NCI-H2029 (cell line): Measurements from ENCODE around the gene DNASE1L2.
A peak's percentile ranks its signal among the peaks of the same experiment; 100 is the strongest.
"Not testable (repeated sequence)": the region's sequence is repeated elsewhere in the genome, so short reads cannot be mapped to it uniquely, and the experiment has no call there.

Experiments used
- DNase-seq: peaks from one replicate; lab custom pipeline; 2025; lab: John Stamatoyannopoulos, UW

The DNASE1L2 gene

GRCh38 chr16:2240331-2240730, 4.1 kb downstream of the DNASE1L2 start:
- not testable (repeated sequence) for DNase-seq

DNA sequence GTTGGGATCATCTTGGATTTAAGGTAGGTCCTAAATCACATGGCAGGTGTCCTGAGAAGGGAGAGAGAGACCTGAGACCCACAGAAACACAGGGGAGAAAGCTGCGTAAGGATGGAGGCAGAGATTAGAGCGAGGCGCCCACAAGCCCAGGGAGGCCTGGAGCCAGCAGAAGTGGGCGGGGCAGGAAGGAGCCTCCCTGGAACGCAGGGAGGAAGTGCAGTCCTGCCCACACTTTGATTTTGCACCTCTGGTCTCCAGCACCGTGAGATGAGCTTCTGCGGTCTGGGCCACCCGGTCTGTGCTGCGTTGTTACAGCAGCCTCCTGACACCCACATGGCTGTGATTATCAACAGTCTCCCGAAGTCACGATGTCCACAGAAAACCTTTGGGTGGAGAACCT, 6.4 kb downstream of the DNASE1L2 start:
- no peak for DNase-seq

- no peak for DNase-seq
These were observed 6.8 kb downstream of the DNASE1L2 start for GRCh38 chr16:2243031-2243528.

DNA sequence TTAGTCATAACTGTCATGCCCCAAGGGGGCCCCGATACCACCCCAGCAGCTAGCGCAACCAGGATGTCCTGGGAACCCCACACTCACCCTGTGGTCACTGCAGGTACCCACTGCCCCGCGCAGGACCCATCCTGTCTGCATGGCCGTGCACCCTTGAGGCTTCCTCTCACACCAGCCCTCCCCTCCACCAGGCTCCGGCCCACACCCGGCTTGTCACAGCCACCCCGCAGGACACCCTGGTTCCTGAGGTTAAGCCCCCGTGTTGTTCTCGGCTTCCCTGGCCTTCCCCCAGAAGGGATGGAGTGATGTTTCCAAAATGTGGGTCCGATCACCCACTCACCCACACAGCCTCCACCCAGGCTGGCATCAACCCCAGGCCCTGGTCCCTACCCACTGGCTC, 7.5 kb downstream of the DNASE1L2 start:
- no peak for DNase-seq

DNA sequence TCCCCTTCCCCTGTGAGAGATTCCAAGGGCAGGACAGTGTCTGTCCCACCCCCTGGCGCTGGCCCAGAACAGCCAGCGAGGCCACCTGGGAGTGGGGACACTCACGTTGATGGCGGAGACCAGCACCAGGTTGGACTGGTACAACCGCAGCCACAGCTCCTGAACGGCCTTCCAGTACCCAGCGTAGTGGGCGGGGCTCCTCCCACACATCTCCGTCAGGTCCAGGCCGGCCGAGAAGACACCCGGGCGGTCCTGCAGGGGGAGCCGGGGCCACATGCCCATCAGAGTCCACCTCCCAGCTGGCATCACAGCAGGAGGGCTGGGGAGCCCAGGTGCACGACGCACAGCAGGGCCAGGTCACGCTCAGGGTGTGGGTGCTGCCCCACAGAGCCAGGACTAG, 8.1 kb downstream of the DNASE1L2 start:
- DNase-seq, result no peak

GRCh38 chr16:2244926-2245795, 8.9 kb downstream of the DNASE1L2 start:
- no peak for DNase-seq

DNA sequence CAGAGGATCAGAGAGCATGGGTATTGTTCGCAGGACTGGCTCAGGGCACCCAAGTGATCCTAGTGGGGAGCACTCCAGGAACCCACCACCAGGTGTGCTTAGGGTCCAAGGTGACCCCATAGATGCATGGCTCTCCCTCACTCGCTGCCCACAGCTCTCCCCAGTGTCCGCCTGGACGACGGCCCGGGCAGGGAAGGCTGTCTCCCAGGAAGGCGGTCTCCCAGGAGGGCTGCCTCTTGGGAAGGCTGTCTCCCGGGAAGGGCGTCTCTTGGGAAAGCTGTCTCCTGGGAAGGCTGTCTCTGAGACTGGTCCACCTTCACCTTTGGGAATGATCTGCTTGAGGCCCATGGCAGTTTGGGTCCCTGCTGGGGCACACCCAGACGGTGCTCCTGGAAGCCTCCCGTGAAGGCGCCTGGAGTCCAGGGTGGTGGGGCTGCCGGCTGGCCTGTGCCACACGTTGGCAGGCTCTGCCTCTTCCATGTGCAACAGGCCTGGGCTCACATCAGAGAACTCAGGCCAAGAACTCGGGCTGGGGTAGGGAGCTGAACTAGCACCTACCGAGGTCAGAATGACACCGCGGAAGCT, 10.1 kb downstream of the DNASE1L2 start:
- no peak for DNase-seq

GRCh38 chr16:2250652-2251295, 14.5 kb downstream of the DNASE1L2 start:
- DNase-seq, result no peak

DNA sequence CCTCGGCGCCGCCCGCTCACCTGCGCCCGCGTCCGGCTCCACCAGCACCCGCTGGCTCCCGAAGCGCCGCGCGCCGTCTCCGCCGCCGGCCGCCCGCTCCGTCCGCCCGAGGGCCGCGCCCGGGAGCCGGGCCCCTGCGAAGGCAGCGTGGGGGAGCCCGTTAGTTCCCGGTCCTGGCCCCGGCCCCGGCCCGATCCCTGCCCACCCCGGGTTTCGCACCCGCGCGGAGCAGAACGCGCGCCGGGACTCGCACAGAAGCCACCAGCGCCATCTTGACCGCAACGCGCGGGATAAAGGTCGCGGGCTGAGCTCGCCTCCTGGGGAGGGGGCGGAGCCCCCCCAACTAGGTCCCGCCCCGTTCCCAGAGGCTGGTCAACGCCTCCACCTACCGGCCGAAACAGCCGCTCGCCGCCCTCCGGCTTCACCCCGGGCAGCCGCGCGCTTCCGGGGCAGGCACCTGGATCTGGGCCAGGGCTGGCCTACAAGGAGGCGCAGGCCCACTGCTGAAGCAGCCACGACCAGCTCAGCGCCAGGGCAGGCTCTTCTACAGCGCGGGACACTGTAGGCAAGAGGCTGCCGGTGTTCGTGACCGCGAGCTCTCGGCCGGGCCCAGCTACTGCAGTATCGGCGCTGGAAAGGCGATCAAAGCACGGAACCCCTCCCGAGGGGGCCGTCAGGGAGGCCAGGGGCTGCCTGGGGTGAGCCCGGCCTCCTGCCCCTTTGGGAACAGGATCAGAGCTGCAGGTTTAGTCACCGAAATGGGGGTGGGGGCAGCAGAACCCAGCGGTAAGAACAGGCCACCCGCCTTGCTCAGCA, 15.3 kb downstream of the DNASE1L2 start, which contains the start of gene ECI1:
Gene ECI1 (minus strand): TSS at position 292 of the 816 bp plus-strand sequence. CDS start 21 bp downstream, at position 271.
- DNase-seq, result peak; percentile 89

- DNase-seq, result no peak
These were observed 16.5 kb downstream of the DNASE1L2 start for GRCh38 chr16:2252806-2253148.

DNA sequence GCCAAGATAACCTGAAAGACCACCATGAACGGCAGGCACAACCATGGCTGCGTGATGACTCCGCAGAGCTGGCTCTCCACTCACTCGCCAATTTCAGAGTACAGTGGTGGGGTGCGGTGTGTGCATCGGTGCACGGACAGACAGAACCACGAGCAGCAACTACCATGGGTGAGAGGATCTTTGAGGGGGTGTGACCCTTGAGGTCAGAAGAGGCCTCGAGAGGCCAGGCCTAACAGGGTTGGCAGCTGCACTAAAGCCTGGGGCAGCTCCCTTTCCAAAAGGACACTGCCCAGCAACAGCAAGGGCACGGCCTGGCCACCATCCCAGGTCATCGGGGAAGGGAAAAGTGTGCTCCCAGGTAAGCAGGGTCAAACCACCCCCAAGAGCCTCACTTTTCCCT, 17.0 kb downstream of the DNASE1L2 start:
- DNase-seq, result no peak

DNA sequence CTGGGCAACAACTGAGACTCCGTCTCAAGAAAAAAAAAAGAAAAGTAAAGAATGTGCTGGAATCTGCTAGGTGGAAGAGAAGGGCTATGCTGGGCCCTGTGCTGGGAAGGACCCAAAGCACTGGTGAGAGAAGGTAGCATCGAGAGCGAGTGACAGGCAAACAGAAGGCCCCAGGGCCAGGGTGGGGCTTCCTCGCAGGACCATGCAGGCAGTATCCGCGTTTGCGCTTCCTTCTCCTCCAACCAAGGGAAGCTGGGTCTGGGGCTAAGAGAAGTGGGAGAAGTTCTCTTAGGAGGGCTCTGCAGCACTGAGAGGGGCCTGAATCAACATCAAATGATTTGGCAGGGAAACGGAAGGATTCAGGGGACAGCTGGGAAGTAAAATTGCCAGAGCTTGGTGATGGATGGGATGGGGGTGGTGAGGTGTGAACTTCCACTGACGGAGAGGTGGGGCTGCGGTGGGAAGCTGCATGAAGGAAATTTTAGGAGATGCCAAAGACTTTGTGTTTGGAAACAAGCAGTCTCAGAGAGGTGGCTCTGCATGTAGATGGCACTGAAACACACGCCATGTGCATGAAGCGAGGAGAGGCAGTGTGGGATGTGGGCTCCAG, 20.4 kb downstream of the DNASE1L2 start:
- DNase-seq, result no peak

- no peak for DNase-seq
These were observed 21.5 kb downstream of the DNASE1L2 start for GRCh38 chr16:2257726-2258125.

DNA sequence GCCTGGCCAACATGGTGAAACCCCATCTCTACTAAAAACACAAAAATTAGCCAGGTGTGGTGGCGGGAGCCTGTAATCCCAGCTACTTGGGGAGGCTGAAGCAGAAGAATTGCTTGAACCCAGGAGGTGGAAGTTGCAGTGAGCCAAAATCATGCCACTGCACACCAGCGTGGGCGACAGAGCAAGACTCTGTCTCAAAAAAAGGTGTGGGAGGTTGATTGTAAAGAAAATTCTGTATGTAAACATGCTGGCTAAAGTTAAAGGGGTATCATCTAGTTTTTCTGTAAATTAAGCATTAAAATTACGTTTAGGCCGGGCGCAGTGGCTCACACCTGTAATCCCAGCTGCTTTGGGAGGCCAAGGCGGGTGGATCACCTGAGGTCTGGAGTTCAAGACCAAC, 22.3 kb downstream of the DNASE1L2 start:
- DNase-seq, result not testable (repeated sequence)

- no peak for DNase-seq
These were observed 24.0 kb downstream of the DNASE1L2 start for GRCh38 chr16:2260250-2260649.

- not testable (repeated sequence) for DNase-seq
These were observed 26.8 kb downstream of the DNASE1L2 start for GRCh38 chr16:2263026-2263425.

DNA sequence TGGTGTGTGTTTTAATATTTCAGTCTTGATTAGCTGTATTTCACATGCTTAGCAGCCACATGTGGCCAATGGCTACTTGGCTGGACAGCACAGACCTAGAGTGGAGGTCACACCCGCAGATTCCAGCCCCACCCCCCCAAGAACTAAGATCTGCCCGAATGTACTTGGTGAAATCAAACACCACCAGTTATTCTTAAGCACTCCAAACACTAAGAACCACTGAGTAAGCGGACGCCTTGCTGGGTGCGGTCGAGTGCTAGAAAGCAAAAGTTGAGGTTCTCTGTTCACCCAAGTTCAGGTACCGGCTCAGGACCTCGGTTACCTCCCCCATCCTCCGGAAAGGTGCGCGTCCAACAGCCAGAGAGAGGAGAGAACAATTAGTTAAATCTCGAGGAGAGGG, 30.6 kb downstream of the DNASE1L2 start:
- DNase-seq, result not testable (repeated sequence)

DNA sequence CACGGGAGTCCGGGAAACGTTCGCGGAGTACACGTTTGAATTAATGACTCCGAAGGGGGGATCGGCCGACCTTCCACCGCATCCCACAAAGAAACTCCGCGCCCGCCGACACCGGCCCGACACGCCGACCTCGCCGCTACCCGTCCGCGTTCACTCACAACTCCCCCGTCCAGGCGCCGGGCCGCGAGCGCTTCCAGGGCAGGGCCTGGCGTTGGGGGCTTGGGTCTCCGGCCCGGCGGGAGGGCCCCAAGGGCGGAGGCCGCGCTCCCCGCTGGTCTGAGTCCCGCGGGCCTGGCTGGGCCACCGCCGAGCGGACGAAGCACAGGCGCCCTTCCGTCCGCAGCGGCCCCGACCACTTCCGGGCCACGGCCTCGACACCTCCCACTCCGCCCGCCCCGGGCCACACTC, 31.3 kb downstream of the DNASE1L2 start:
- DNase-seq, result not testable (repeated sequence)

DNA sequence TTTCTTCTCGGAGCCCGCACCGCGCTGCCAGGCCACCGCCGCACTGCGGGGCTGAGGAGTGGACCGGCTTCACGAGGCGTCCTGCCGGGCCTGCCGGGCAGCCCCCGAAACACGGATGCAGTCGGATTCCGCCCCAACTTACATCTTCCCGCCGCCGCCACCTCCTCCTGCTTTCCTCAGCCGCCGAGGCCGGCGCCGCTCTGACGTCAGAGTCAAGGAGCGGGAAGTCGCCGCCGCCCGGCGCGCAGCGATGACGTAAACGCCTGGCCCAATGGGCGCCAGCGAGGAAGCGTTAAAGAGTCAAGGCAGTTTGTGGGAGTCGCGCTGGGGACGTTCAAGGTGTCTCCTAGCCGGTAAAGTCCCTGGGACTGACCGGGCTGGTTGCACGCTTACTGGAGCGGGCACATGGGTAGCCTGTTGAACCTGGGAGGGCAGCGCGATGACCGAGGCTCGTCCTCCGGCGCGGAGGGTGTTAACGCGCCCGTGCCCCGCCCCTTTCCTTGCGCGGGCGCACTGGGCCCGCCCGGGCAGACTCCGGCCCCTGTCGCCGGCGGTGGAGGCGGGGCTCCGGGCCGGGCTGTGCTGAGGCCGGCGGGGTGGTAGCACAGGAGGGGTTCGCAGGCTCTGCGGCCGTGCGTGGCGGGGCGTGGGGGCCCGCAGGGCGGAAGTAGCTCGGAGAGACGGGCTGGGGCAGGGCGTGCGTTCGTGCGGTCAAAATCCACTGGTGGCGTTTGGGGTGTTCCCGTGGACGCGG, 31.8 kb downstream of the DNASE1L2 start, which contains the start of gene RNPS1:
Gene RNPS1 (minus strand): TSS at position 214 of the 754 bp plus-strand sequence. CDS start 3,483 bp downstream, outside the sequence.
- peak; percentile 89 for DNase-seq

- no peak for DNase-seq
These were observed 33.8 kb downstream of the DNASE1L2 start for GRCh38 chr16:2270070-2270462.
